Endothelial cell of umbilical vein (primary cell): ENCODE measurements around the gene SLC35D2.

Source experiments
- JUN ChIP-seq: IDR thresholded peaks from 2 replicates; pipeline ENCODE4 v1.6.1; 2011; ENCODE audit warnings: borderline replicate concordance, low read depth; ENCODE audit not compliant: insufficient read length, insufficient read depth
- POLR2A ChIP-seq: IDR thresholded peaks from 2 replicates; pipeline ENCODE4 v1.6.1; 2012; ENCODE audit warnings: low read depth, mild to moderate bottlenecking, control low read depth, low read length
- TF ChIP-seq, protein P1 (sequence below), 2 donors: IDR thresholded peaks; 1 replicate in 1 of 2; 2 replicates in 1 of 2; pipeline ENCODE4 v1.5.1; 2011; ENCODE audit warnings: low read length in 2 of 2, mild to moderate bottlenecking in 2 of 2, moderate library complexity in 2 of 2, control low read depth in 1 of 2, inconsistent platforms in 1 of 2, low read depth in 1 of 2; ENCODE audit not compliant: insufficient read depth in 1 of 2; ENCODE audit errors: extremely low read depth in 1 of 2

DNA sequence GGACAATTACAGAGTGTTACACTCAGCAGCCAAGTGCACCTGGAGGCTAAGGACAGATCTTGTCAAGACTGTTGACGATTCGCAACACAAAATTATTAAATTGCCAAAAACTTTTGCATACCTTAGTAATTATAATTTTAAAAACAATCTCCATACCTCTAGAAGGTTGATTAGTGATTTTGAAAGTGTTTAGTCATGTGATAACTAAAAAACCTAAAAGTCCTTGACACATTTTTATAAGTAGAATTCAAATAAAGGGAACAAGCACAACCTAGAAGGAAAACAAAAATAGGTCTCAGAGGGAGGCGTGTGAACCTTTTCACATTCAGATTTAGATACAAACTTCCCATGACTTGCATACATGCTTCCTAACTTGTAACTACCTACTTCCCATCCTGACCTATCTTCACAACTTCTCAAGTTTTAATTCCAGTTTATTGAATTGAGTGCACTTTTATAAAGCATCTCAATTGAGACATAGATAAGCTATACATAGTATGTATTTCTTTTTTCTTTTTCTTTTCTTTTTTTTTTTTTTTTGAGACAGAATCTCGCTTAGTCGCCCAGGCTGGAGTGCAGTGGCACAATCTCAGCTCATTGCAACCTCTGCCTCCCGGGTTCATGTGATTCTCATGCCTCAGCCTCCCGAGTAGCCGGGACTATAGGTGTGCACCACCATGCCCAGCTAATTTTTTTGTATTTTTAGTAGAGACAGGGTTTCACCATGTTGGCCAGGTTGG, 28.8 kb upstream of the SLC35D2 start:
- TF ChIP-seq, protein P1, sequence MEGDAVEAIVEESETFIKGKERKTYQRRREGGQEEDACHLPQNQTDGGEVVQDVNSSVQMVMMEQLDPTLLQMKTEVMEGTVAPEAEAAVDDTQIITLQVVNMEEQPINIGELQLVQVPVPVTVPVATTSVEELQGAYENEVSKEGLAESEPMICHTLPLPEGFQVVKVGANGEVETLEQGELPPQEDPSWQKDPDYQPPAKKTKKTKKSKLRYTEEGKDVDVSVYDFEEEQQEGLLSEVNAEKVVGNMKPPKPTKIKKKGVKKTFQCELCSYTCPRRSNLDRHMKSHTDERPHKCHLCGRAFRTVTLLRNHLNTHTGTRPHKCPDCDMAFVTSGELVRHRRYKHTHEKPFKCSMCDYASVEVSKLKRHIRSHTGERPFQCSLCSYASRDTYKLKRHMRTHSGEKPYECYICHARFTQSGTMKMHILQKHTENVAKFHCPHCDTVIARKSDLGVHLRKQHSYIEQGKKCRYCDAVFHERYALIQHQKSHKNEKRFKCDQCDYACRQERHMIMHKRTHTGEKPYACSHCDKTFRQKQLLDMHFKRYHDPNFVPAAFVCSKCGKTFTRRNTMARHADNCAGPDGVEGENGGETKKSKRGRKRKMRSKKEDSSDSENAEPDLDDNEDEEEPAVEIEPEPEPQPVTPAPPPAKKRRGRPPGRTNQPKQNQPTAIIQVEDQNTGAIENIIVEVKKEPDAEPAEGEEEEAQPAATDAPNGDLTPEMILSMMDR (IDR thresholded peaks at IDR 0.05; ENCODE audit: extremely low read depth in 1 of 2, insufficient read depth in 1 of 2, low read depth in 1 of 2, low read length in 2 of 2): no peak
- TF ChIP-seq POLR2A: no peak
- TF ChIP-seq JUN: no peak
